ENCODE results near the gene SMYD2. TPM values are rescaled to one million over a fixed set of nuclear protein-coding genes. Genes with fewer than 3 reads are reported as not detected.

SMYD2 gene
- total RNA-seq, 1 donor from 2014 or later = 35.5 TPM

GRCh38 chr1:214251354-214251753, 29.6 kb upstream of the SMYD2 start:
- no peak for DNase-seq (ENCODE audit: extremely low spot score, unreplicated experiment)
- peaks cover 4% of the 10 kb centered on the region for H3K4me1 Mint-ChIP-seq (ENCODE audit: unreplicated experiment)
- H3K27ac Mint-ChIP-seq = no peak overlapping the region
- no peaks in the 10 kb centered on the region for H3K27me3 Mint-ChIP-seq
- TF ChIP-seq CTCF (conservative IDR thresholded peaks at IDR 0.05) = no peak
- H3K4me3 Mint-ChIP-seq = no peak overlapping the region
- H3K36me3 Mint-ChIP-seq = no peaks in the 10 kb centered on the region
- H3K9me3 Mint-ChIP-seq = no peaks in the 10 kb centered on the region

GRCh38 chr1:214255509-214255908, 25.4 kb upstream of the SMYD2 start:
- Mint-ChIP-seq H3K27me3 (peaks cover 4% of the 10 kb centered on the region), H3K36me3 (no peaks in the 10 kb centered on the region), H3K27ac (no peak overlapping the region), H3K4me1 (ENCODE audit: unreplicated experiment) (peaks cover 9% of the 10 kb centered on the region), H3K4me3 (no peak overlapping the region), H3K9me3 (no peaks in the 10 kb centered on the region)
- no peak for DNase-seq (ENCODE audit: extremely low spot score, unreplicated experiment)
- TF ChIP-seq CTCF (conservative IDR thresholded peaks at IDR 0.05) = no peak

GRCh38 chr1:214259353-214259977, 21.5 kb upstream of the SMYD2 start:
- peaks cover 8% of the 10 kb centered on the region for H3K27me3 Mint-ChIP-seq
- H3K27ac Mint-ChIP-seq = no peak overlapping the region
- no peak overlapping the region for H3K4me3 Mint-ChIP-seq
- no peak for DNase-seq (ENCODE audit: extremely low spot score, unreplicated experiment)
- no peaks in the 10 kb centered on the region for H3K9me3 Mint-ChIP-seq
- H3K36me3 Mint-ChIP-seq = no peaks in the 10 kb centered on the region
- TF ChIP-seq CTCF (conservative IDR thresholded peaks at IDR 0.05) = no peak
- peaks cover 16% of the 10 kb centered on the region for H3K4me1 Mint-ChIP-seq (ENCODE audit: unreplicated experiment)

- no peak for DNase-seq (ENCODE audit: extremely low spot score, unreplicated experiment)
- no peak for TF ChIP-seq CTCF (conservative IDR thresholded peaks at IDR 0.05)
- H3K36me3 Mint-ChIP-seq = no peaks in the 10 kb centered on the region
Measured at GRCh38 chr1:214260561-214261205, 20.3 kb upstream of the SMYD2 start.

GRCh38 chr1:214261206-214262123, 19.5 kb upstream of the SMYD2 start:
- no peaks in the 10 kb centered on the region for H3K9me3 Mint-ChIP-seq
- DNase-seq (ENCODE audit: extremely low spot score, unreplicated experiment) = peak; percentile 89
- TF ChIP-seq CTCF (conservative IDR thresholded peaks at IDR 0.05) = peak; percentile 97
- H3K4me1 Mint-ChIP-seq (ENCODE audit: unreplicated experiment) = peaks cover 16% of the 10 kb centered on the region
- H3K27me3 Mint-ChIP-seq = peaks cover 11% of the 10 kb centered on the region
- no peaks in the 10 kb centered on the region for H3K36me3 Mint-ChIP-seq
- H3K27ac Mint-ChIP-seq = no peak overlapping the region
- H3K4me3 Mint-ChIP-seq = no peak overlapping the region

More at GRCh38 chr1:214260561-214261205, 20.3 kb upstream of the SMYD2 start:
- peaks cover 11% of the 10 kb centered on the region for H3K27me3 Mint-ChIP-seq
- no peak overlapping the region for H3K27ac Mint-ChIP-seq
- H3K4me1 Mint-ChIP-seq (ENCODE audit: unreplicated experiment) = peaks cover 16% of the 10 kb centered on the region
- no peak overlapping the region for H3K4me3 Mint-ChIP-seq
- H3K9me3 Mint-ChIP-seq = no peaks in the 10 kb centered on the region

Measured in type B pancreatic cell (in vitro differentiated cells).